NOMO-1 treated with dmso at 0.1 percent for 144 hours (cell line): ENCODE measurements around the gene CLHC1.
"Not testable (repeated sequence)": the region's sequence is repeated elsewhere in the genome, so short reads cannot be mapped to it uniquely, and the experiment has no call there.

Experiments
- DNase-seq: peaks from one replicate; lab custom pipeline; 2025; ENCODE audit not compliant: unreplicated experiment; lab: John Stamatoyannopoulos, UW

CLHC1 gene

DNA sequence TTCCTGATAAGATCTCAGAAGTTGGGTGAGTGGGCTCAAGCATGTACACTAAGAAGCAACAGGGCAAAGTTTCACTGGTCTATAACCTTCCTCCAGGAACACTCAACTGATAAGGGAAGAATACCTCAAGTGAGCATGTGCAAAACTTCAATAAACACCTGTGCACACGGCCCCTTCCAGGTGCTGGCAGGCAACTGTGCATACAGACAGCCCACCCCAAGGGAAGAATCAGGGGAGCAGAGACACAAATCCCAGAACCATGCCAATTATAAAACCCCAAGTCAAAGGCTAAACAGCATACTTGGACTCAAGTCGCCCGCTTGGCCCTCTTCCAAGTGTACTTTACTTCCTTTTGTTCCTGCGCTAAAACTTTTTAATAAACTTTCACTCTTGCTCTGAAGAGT lies 96.0 kb downstream of the CLHC1 start:
- DNase-seq = no peak

GRCh38 chr2:55135491-55135890 lies 96.6 kb downstream of the CLHC1 start:
- no peak for DNase-seq

DNA sequence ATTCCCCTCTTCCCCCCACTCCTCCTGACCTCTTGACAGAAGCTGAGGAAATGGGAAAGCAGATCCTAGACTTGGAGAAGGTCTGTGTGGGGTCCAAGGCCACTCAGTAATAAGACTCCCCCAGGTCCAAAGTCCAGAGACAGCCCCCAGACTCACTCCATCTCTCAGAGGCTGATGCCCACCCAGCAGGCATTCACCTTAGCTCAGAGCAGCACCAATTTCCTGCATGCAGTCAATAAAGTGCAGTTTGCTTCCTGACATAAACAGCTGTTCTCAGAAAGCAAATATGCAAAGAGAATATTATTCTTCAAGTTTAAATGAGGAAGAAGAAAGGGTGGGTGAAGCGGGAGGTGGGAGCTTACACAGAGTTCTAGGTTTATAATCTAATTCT lies 97.8 kb downstream of the CLHC1 start:
- DNase-seq = no peak

- no peak for DNase-seq
Observed at GRCh38 chr2:55133467-55134315, 98.4 kb downstream of the CLHC1 start.

DNA sequence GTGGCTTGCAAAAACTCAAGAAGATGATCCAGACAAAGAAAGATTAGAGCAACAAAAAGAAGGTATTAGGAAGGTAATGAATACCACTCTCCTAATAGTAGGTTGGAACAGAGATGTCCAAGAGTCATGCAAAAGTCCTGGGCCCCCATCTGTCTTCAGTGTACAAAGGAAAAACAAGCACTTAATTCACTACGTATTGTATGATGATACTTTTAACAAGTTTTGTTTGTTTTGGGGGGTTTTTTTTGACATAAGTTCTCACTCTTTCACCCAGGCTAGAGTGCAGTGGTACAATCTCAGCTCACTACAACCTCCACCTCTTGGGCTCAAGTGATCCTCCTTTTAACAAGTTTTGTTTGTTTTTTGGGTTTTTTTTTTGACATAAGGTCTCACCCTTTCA lies 101.2 kb downstream of the CLHC1 start:
- DNase-seq = no peak

DNA sequence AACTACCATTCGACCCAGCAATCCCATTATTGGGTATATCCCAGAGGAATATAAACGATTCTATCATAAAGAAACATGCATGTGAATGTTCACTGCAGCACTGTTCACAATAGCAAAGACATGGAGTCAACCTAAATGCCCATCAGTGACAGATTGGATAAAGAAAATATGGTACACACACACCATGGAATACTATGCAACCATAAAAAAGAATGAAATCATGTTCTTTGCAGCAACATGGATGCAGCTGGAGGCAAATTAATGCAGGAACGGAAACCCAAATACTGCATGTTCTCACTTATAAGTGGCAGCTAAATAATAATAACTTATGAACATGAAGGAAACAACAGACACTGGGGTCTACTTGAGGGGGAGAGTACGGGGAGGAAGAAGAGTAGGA lies 105.5 kb downstream of the CLHC1 start:
- DNase-seq = not testable (repeated sequence)
